LNCAP (cell line): ENCODE results near the gene RFX7.

Source experiments
- CTCF ChIP-seq: fragments of 450-650 bp; IDR thresholded peaks from 2 replicates; pipeline ENCODE4 v1.5.1; 2017; ENCODE audit warnings: mild to moderate bottlenecking

RFX7 gene

DNA sequence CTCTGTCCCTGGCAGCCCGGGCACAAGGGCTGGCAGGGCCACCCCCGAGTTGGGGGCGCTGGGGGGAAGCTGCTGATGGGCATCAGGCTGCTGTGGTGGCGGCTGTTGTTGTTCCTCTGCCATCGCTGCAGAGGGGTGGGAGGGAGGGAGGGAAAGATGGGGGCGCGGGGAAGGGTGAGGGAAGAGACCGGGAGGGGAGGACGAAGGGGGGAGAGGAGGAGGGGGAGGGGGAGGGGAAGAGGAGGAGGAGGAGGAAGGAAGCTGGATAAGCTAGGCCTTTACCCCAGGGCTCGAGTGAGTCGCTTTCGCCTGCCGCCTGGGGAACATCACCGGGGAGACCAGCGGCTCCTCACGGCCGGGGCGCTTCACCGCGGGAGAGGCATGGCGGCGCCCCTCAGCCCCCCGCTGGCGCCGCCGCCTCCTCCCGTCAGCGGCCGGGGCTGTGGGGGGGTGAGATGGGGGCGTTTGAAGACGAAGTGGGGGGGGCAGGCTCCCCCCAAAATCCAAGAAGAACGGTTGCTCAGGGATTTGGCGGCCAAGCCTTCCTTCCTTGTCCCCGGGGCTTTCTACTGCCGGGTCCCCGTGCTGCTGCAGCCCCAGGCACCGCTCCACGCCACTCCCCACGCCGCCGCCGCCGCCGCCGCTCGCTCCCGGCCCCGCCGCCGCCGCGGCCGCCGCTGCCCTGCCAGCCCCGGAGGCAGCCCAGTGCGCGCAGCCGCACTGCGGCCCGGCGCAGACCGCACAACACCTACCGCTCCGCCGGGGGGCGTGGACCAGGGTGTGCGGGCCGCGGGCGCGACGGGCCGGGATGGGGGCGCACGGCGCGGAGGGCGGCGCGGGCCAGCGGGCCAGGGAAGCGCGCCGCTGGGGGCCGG lies at the start of gene RFX7:
Gene RFX7 (minus strand): TSS at position 717 of the 875 bp plus-strand sequence. CDS start 594 bp downstream, at position 123.
- TF ChIP-seq CTCF = peak; percentile 32; the same call in 1 of the 2 replicates

DNA sequence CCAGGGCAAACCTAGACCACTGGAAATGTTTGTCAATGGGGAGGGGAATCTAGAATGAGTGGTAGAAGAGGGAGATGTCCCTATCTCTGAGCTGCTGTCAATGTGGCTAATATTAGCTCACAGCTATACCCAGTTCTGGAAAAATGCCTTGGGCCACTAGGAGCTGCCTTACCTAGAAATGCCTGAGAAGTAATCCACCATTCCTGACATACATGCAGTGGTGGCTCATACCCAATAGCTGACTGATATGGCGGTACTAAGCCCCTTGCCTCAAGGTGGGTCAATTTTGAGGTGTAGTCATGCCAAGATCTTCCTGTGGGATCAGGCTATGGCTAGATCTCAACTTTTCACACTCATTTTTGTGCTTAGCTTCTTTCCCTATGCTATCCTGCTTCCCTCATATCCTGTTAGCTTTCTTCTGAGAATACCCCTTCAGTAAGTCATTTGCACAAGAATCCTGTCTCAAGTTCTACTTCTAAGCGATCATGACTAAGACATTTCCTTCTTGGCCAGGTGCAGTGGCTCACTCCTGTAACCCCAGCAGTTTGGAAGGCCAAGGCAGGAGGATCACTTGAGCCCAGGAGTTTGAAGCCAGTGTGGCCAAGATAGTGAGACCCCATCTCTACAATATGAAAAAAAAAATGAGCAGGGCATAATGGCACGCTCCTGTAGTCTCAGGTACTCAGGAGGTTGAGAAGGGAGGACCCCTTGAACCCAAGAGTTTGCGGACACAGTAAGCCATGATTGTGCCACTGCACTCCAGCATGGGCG lies 49.1 kb upstream of the RFX7 start:
- no peak for TF ChIP-seq CTCF

DNA sequence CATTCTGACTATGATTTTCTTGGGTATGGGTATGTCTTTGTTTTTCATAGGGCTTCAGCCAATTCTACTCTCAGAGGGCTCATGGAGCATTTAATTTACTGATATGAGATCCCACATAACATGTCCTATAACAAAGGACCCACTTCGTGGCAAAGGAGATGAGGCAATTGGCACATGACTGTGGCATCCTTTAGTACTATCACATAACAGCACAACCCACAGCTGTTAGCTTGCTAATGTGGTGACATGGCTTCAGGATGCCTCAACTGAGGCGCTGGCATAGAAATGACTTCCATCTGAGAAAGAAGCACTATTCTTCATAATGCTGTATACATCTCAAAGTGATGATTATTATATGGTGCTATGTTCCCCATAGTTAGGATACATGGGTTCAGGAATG lies 48.1 kb upstream of the RFX7 start:
- no peak for TF ChIP-seq CTCF

- peak; percentile 49; the same call in 1 of the 2 replicates for TF ChIP-seq CTCF
These were observed 42.5 kb upstream of the RFX7 start for GRCh38 chr15:56286213-56286612.

GRCh38 chr15:56281145-56281544 lies 37.5 kb upstream of the RFX7 start:
- TF ChIP-seq CTCF = no peak

GRCh38 chr15:56273724-56274123 lies 30.0 kb upstream of the RFX7 start:
- TF ChIP-seq CTCF = no peak

DNA sequence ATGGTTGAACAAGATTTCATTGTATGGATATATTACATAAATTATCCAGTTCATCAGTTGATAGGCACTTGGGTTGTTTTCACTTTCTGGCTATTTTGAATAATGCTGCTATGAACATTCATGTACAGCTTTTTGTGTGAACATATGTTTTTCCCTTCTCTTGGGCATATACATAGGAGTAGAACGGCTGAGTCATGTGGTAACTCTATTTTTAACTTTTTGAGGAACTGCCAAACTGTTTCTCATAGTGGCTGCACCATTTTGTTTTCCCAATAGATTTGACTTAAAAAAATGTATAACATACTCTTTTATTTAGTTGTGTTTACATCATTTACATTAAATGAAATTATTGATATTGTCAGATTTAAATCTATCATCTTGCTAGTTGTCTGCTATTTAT lies 28.8 kb upstream of the RFX7 start:
- no peak for TF ChIP-seq CTCF
